HL-60 (cell line): Measurements from ENCODE around the gene TP53TG5.

Experiments
- TF ChIP-seq, protein P1 (sequence below): IDR thresholded peaks from one replicate; pipeline ENCODE4 v1.5.1; 2011; ENCODE audit warnings: low read length, control low read depth, inconsistent platforms; ENCODE audit not compliant: insufficient read depth
- TF ChIP-seq, protein P2 (sequence below): IDR thresholded peaks from 2 replicates; pipeline ENCODE4 v1.6.1; 2012; ENCODE audit warnings: low read depth; ENCODE audit not compliant: insufficient replicate concordance

DNA sequence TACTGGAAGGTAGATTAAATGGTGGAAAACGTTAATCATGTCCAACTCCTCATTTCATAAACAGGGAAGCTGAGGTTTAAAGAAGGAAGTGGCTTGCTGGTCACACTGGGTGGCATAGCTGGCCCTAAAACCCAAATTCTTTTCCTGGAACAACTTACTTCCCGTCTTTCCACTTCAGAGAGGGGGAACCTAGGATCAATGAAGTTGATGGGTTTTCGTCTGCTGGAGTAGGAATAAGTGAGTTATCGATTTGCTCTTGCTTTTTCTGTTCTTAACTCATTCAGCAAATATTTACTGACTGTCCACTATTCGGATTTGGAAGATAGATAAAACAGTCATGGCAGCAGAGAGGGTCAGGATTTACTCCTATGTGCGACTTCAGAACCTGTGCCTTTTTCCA is 16.3 kb downstream of the TP53TG5 start:
- TF ChIP-seq, protein P1, sequence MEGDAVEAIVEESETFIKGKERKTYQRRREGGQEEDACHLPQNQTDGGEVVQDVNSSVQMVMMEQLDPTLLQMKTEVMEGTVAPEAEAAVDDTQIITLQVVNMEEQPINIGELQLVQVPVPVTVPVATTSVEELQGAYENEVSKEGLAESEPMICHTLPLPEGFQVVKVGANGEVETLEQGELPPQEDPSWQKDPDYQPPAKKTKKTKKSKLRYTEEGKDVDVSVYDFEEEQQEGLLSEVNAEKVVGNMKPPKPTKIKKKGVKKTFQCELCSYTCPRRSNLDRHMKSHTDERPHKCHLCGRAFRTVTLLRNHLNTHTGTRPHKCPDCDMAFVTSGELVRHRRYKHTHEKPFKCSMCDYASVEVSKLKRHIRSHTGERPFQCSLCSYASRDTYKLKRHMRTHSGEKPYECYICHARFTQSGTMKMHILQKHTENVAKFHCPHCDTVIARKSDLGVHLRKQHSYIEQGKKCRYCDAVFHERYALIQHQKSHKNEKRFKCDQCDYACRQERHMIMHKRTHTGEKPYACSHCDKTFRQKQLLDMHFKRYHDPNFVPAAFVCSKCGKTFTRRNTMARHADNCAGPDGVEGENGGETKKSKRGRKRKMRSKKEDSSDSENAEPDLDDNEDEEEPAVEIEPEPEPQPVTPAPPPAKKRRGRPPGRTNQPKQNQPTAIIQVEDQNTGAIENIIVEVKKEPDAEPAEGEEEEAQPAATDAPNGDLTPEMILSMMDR: no peak
- TF ChIP-seq, protein P2, sequence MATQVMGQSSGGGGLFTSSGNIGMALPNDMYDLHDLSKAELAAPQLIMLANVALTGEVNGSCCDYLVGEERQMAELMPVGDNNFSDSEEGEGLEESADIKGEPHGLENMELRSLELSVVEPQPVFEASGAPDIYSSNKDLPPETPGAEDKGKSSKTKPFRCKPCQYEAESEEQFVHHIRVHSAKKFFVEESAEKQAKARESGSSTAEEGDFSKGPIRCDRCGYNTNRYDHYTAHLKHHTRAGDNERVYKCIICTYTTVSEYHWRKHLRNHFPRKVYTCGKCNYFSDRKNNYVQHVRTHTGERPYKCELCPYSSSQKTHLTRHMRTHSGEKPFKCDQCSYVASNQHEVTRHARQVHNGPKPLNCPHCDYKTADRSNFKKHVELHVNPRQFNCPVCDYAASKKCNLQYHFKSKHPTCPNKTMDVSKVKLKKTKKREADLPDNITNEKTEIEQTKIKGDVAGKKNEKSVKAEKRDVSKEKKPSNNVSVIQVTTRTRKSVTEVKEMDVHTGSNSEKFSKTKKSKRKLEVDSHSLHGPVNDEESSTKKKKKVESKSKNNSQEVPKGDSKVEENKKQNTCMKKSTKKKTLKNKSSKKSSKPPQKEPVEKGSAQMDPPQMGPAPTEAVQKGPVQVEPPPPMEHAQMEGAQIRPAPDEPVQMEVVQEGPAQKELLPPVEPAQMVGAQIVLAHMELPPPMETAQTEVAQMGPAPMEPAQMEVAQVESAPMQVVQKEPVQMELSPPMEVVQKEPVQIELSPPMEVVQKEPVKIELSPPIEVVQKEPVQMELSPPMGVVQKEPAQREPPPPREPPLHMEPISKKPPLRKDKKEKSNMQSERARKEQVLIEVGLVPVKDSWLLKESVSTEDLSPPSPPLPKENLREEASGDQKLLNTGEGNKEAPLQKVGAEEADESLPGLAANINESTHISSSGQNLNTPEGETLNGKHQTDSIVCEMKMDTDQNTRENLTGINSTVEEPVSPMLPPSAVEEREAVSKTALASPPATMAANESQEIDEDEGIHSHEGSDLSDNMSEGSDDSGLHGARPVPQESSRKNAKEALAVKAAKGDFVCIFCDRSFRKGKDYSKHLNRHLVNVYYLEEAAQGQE: no peak
